ENCODE measurements around the gene RRAD. TPM values are rescaled to one million over a fixed set of nuclear protein-coding genes. Genes with fewer than 3 reads are reported as not detected.
A peak's percentile ranks its signal among the peaks of the same experiment; 100 is the strongest.

RRAD gene
- polyA plus RNA-seq, 1 experiment = 3.8 TPM

DNA sequence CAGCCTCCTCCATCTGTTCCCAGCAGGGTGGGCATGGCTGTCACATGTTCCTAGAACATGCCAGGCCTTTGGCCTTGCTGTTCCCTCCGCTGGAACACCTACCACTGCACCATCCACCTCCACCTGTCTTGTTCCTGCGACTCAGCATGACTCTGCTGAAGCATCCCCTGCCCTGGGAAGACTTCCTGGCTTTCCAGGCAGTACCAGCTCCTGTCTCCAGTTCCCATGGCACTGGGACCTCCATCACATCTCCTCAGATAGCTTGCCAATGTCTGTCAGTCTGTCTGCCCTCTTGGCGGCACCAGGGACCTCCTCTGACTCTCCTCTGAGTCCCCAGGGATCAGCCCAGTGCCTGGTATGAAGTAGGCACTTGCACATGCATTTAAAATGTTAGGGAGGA, 29.3 kb downstream of the RRAD start:
- TF ChIP-seq, protein P1, sequence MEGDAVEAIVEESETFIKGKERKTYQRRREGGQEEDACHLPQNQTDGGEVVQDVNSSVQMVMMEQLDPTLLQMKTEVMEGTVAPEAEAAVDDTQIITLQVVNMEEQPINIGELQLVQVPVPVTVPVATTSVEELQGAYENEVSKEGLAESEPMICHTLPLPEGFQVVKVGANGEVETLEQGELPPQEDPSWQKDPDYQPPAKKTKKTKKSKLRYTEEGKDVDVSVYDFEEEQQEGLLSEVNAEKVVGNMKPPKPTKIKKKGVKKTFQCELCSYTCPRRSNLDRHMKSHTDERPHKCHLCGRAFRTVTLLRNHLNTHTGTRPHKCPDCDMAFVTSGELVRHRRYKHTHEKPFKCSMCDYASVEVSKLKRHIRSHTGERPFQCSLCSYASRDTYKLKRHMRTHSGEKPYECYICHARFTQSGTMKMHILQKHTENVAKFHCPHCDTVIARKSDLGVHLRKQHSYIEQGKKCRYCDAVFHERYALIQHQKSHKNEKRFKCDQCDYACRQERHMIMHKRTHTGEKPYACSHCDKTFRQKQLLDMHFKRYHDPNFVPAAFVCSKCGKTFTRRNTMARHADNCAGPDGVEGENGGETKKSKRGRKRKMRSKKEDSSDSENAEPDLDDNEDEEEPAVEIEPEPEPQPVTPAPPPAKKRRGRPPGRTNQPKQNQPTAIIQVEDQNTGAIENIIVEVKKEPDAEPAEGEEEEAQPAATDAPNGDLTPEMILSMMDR (IDR thresholded peaks at IDR 0.05; ENCODE audit: insufficient read depth, low read depth, low read length) = no peak
- H3K36me3 ChIP-seq (ENCODE audit: control insufficient read depth, insufficient read depth, low read length) = no peaks in the 10 kb centered on the region
- no peaks in the 10 kb centered on the region for H3K27me3 ChIP-seq (ENCODE audit: control insufficient read depth, insufficient read depth, low read length)
- H3K4me3 ChIP-seq (ENCODE audit: low read depth, low read length) = no peak overlapping the region
- CTCF ChIA-PET = interaction anchor here (0.9 to 10.6 kb wide), 24 partner anchors 9 to 349 kb away, joined by 3 to 118 read pairs (median 10); partner anchors contain the start of genes CDH16, CES3, CIAO2B and RRAD
- DNase-seq (ENCODE audit: low read depth) = no peak
- POLR2A ChIA-PET = no interaction called here

DNA sequence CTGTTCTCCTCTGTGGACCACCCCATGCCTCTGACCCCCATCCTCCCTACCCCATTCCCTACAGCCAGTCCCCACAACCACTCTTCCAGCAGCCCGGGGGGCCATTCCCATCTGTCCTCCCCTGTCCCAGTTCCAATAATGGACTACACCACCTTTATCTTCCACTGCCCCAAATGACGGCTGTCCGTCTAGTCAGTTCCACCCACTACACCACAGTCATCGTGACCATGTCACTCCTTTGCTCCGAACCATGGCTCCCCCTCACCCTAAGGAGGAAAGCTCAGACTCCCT, 29.7 kb downstream of the RRAD start:
- POLR2A ChIA-PET = no interaction called here
- H3K27me3 ChIP-seq (ENCODE audit: control insufficient read depth, insufficient read depth, low read length) = no peaks in the 10 kb centered on the region

DNA sequence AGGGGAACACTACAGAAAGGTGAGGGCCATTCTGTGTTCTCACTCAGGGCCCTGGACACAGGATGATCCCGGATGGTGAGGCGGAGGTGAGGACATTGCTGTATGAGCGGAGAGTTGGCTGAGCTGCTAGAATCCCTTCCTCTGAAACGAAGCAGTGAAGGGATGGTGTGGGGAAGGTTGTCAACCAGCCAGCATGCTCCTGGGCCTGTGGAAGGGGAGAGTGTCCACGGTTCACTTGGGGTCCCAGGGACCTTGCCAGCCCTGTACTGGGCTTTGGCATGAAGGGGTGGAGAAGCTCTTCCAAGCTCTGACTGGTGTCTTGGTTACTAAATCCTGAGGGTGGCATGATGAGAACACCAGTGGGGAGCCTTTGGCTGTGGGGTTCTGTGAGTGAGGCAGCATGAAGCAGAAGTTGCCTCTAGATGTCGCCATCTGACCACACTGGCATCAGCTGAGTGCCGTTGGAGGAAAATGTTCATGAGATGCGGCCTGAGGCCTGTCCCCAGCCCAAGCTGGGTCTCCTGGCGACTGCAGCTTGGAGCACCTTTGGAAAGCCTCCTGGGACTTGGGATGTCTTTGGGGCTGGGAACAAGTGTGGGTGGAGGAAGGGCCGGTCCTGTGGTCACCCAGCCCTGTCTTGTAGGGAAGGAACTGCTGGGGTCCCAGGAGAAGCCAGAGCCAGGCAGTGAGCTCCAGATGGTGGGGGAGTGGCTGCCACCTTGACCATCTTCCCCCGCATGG, 30.2 kb downstream of the RRAD start:
- POLR2A ChIA-PET = no interaction called here
- Histone ChIP-seq H3K4me3 (ENCODE audit: low read depth, low read length) (no peak overlapping the region), H3K27me3 (ENCODE audit: control insufficient read depth, insufficient read depth, low read length) (no peaks in the 10 kb centered on the region), H3K36me3 (ENCODE audit: control insufficient read depth, insufficient read depth, low read length) (no peaks in the 10 kb centered on the region)
- DNase-seq (ENCODE audit: low read depth) = no peak
- CTCF ChIA-PET = interaction anchor here (0.6 to 10.6 kb wide), 42 partner anchors 9 to 664 kb away, joined by 3 to 118 read pairs (median 4); partner anchors contain the start of genes B3GNT9, CDH16, CES2 and CES3
- TF ChIP-seq, protein P1 (IDR thresholded peaks at IDR 0.05; ENCODE audit: insufficient read depth, low read depth, low read length) = peak; percentile 93

More for the DNA sequence above, 29.7 kb downstream of the RRAD start:
- TF ChIP-seq, protein P1 (IDR thresholded peaks at IDR 0.05; ENCODE audit: insufficient read depth, low read depth, low read length) = no peak
- H3K4me3 ChIP-seq (ENCODE audit: low read depth, low read length) = no peak overlapping the region
- no peaks in the 10 kb centered on the region for H3K36me3 ChIP-seq (ENCODE audit: control insufficient read depth, insufficient read depth, low read length)
- DNase-seq (ENCODE audit: low read depth) = no peak
- CTCF ChIA-PET = interaction anchor here (0.6 to 10.6 kb wide), 40 partner anchors 10 to 489 kb away, joined by 3 to 118 read pairs (median 4); partner anchors contain the start of genes B3GNT9, CDH16, CES2 and CES3

DNA sequence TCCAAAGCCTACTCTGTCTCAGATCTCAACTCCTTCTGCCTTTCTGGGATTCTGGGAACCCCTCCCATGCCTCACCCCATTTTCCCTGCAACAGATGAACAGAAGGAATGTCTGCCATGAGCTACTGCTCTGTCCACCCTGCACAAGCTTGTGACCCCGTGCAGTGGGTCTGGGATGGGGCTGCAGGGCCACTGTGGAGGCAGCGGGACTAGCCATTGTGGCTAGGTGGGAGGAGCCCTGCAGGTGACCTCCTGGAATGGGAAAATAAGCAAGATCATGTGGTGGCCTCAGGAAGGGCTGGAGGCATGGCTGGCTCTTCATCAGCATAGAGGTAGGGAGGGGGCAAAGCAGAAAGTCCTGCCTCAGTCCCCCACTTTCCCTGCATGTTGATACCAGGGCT, 31.3 kb downstream of the RRAD start:
- no peak for DNase-seq (ENCODE audit: low read depth)
- ChIA-PET POLR2A (no interaction called here), CTCF (interaction anchor here (0.6 to 10.6 kb wide), 19 partner anchors 8 to 261 kb away, joined by 3 to 118 read pairs (median 11); partner anchors contain the start of genes B3GNT9, CDH16, CES3 and CIAO2B)
- H3K36me3 ChIP-seq (ENCODE audit: control insufficient read depth, insufficient read depth, low read length) = no peaks in the 10 kb centered on the region
- TF ChIP-seq, protein P1 (IDR thresholded peaks at IDR 0.05; ENCODE audit: insufficient read depth, low read depth, low read length) = no peak
- no peak overlapping the region for H3K4me3 ChIP-seq (ENCODE audit: low read depth, low read length)
- H3K27me3 ChIP-seq (ENCODE audit: control insufficient read depth, insufficient read depth, low read length) = no peaks in the 10 kb centered on the region

DNA sequence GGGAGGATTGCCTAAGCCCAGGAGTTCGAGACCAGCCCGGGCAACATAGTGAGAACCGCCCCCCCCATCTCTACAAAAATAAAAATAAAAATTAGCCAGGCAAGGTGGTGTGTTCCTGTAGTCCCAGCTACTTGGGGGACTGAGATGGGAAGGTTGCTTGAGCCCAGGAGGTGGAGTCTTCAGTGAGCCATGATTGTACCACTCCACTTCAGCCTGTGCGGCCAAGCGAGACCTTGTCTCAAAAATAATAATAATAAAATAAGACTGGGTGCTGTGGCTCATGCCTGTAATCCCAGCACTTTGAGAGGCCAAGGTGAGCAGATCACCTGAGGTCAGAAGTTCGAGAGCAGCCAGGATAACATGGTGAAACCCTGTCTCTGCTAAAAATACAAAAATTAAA, 33.5 kb downstream of the RRAD start:
- no peaks in the 10 kb centered on the region for H3K27me3 ChIP-seq (ENCODE audit: control insufficient read depth, insufficient read depth, low read length)
- TF ChIP-seq, protein P1 (IDR thresholded peaks at IDR 0.05; ENCODE audit: insufficient read depth, low read depth, low read length) = no peak
- ChIA-PET POLR2A (no interaction called here), CTCF (interaction anchor here (0.6 to 10.6 kb wide), 7 partner anchors 19 to 69 kb away, joined by 3 to 118 read pairs (median 5); partner anchors contain the start of genes CES3 and RRAD)
- H3K4me3 ChIP-seq (ENCODE audit: low read depth, low read length) = no peak overlapping the region
- H3K36me3 ChIP-seq (ENCODE audit: control insufficient read depth, insufficient read depth, low read length) = no peaks in the 10 kb centered on the region
- DNase-seq (ENCODE audit: low read depth) = no peak
